Kasumi-1 (cell line): Measurements from ENCODE around the gene APOBEC3B.
"Not testable (repeated sequence)": the region's sequence is repeated elsewhere in the genome, so short reads cannot be mapped to it uniquely, and the experiment has no call there.

ENCODE experiments used
- DNase-seq, 2 experiments: peaks; one replicate each; lab custom pipeline; 2025; lab: John Stamatoyannopoulos, UW

Gene APOBEC3B

GRCh38 chr22:38951734-38952133, 30.4 kb upstream of the APOBEC3B start:
- DNase-seq, result no peak

GRCh38 chr22:38952281-38952993, 29.7 kb upstream of the APOBEC3B start:
- no peak for DNase-seq

GRCh38 chr22:38953091-38953490, 29.1 kb upstream of the APOBEC3B start:
- DNase-seq, result no peak

GRCh38 chr22:38953577-38954413, 28.4 kb upstream of the APOBEC3B start:
- no peak for DNase-seq

- DNase-seq, result no peak
These were observed 27.6 kb upstream of the APOBEC3B start for GRCh38 chr22:38954414-38955043.

GRCh38 chr22:38955250-38955905, 26.8 kb upstream of the APOBEC3B start:
- no peak for DNase-seq

GRCh38 chr22:38955926-38956325, 26.2 kb upstream of the APOBEC3B start:
- no peak for DNase-seq

- no peak for DNase-seq
These were observed 25.6 kb upstream of the APOBEC3B start for GRCh38 chr22:38956551-38956950.

- DNase-seq, result no peak
These were observed 24.9 kb upstream of the APOBEC3B start, which contains the start of gene APOBEC3A for GRCh38 chr22:38957046-38957770. Gene APOBEC3A (plus strand): TSS chr22:38957609. CDS start chr22:38957692, 83 bp downstream.

- DNase-seq, result no peak
These were observed 24.1 kb upstream of the APOBEC3B start for GRCh38 chr22:38957808-38958650.

- DNase-seq, result not testable (repeated sequence)
These were observed 23.6 kb upstream of the APOBEC3B start for GRCh38 chr22:38958651-38958943.

- no peak for DNase-seq
These were observed 22.6 kb upstream of the APOBEC3B start for GRCh38 chr22:38959590-38959989.

- DNase-seq, result not testable (repeated sequence)
These were observed 21.5 kb upstream of the APOBEC3B start for GRCh38 chr22:38960673-38961072.

GRCh38 chr22:38963291-38963738, 18.8 kb upstream of the APOBEC3B start:
- not testable (repeated sequence) for DNase-seq

- no peak for DNase-seq
These were observed 18.3 kb upstream of the APOBEC3B start for GRCh38 chr22:38963872-38964271.

- DNase-seq, result no peak
These were observed 17.8 kb upstream of the APOBEC3B start for GRCh38 chr22:38964306-38964705.

- DNase-seq, result no peak
These were observed 17.2 kb upstream of the APOBEC3B start for GRCh38 chr22:38964989-38965388.

GRCh38 chr22:38965614-38966379, 16.4 kb upstream of the APOBEC3B start:
- DNase-seq, result no peak

GRCh38 chr22:38966380-38966702, 15.8 kb upstream of the APOBEC3B start:
- DNase-seq, result no peak

GRCh38 chr22:38966942-38967341, 15.2 kb upstream of the APOBEC3B start:
- no peak for DNase-seq
